OCI-LY1 (cell line): ENCODE data around the gene DLG1.

Experiments
- H2AFZ ChIP-seq: fragments of 200-600 bp; sonication (generic), shearing (Covaris generic); 2 replicates; pipeline ENCODE4 v1.6.0; 2014; ENCODE audit warnings: antibody characterized with exemption, mild to moderate bottlenecking, low read length
- H3F3A ChIP-seq: fragments of 200-600 bp; sonication (generic), shearing (Covaris generic); 2 replicates; pipeline ENCODE4 v1.6.0; 2014; ENCODE audit warnings: mild to moderate bottlenecking, antibody characterized with exemption, low read length, moderate library complexity; ENCODE audit not compliant: insufficient read depth
- H3K27ac ChIP-seq: fragments of 200-600 bp; sonication (generic); 2 replicates; pipeline ENCODE4 v1.5.1; 2014; ENCODE audit warnings: low read length, mixed run types, mild to moderate bottlenecking, low read depth; ENCODE audit not compliant: poor library complexity, severe bottlenecking
- H3K27me3 ChIP-seq: fragments of 200-600 bp; sonication (generic); 2 replicates; pipeline ENCODE4 v1.6.0; 2014; ENCODE audit warnings: antibody characterized with exemption, mild to moderate bottlenecking, low read length, moderate library complexity; ENCODE audit not compliant: insufficient read depth
- H3K36me3 ChIP-seq: fragments of 200-600 bp; sonication (generic); 2 replicates; pipeline ENCODE4 v1.6.1; 2014; ENCODE audit warnings: mild to moderate bottlenecking, antibody characterized with exemption, low read length, moderate library complexity, mixed read lengths; ENCODE audit not compliant: insufficient read depth
- H3K4me1 ChIP-seq: fragments of 200-600 bp; sonication (generic); 2 replicates; pipeline ENCODE4 v1.5.1; 2014; ENCODE audit warnings: mild to moderate bottlenecking, low read length, moderate library complexity; ENCODE audit not compliant: insufficient read depth, severe bottlenecking
- H3K4me2 ChIP-seq: fragments of 200-600 bp; sonication (generic), shearing (Covaris generic); 2 replicates; pipeline ENCODE4 v1.6.1; 2014; ENCODE audit warnings: low read length
- H3K4me3 ChIP-seq: fragments of 200-600 bp; sonication (generic); 2 replicates; pipeline ENCODE4 v1.5.1; 2014; ENCODE audit warnings: low read length, low read depth, mild to moderate bottlenecking, mixed read lengths; ENCODE audit not compliant: poor library complexity, severe bottlenecking
- H3K79me2 ChIP-seq: fragments of 200-600 bp; shearing (Covaris generic); 2 replicates; pipeline ENCODE4 v1.6.1; 2016; ENCODE audit warnings: mixed run types, low read length, mixed read lengths; ENCODE audit not compliant: insufficient read depth
- H3K9ac ChIP-seq: fragments of 200-600 bp; sonication (generic), shearing (Covaris generic); 2 replicates; pipeline ENCODE4 v1.6.1; 2014; ENCODE audit warnings: mild to moderate bottlenecking, low read length, mixed read lengths
- H3K9me2 ChIP-seq: fragments of 200-600 bp; sonication (generic), shearing (Covaris generic); 2 replicates; pipeline ENCODE4 v1.6.1; 2014; ENCODE audit warnings: low read depth, mild to moderate bottlenecking, low read length, mixed read lengths
- H3K9me3 ChIP-seq: fragments of 200-600 bp; shearing (Covaris generic); 2 replicates; pipeline ENCODE4 v1.6.1; 2014; ENCODE audit warnings: low read length, mixed read lengths
- H4K20me1 ChIP-seq: fragments of 200-600 bp; sonication (generic), shearing (Covaris generic); 2 replicates; pipeline ENCODE4 v1.6.0; 2016; ENCODE audit warnings: mild to moderate bottlenecking, low read length; ENCODE audit not compliant: insufficient read depth
- CTCF ChIP-seq: fragments of 200-600 bp; sonication (generic), shearing (Covaris generic); IDR thresholded peaks from 2 replicates; pipeline ENCODE4 v1.5.1; 2017; ENCODE audit warnings: mild to moderate bottlenecking, antibody characterized with exemption, low read length, moderate library complexity, mixed read lengths
- EZH2 ChIP-seq: fragments of 200-600 bp; sonication (generic), shearing (Covaris generic); IDR thresholded peaks from 2 replicates; pipeline ENCODE4 v1.8.0; 2017; ENCODE audit warnings: borderline replicate concordance, mixed run types, mild to moderate bottlenecking, antibody characterized with exemption, low read length, moderate library complexity, mixed read lengths

Gene DLG1

DNA sequence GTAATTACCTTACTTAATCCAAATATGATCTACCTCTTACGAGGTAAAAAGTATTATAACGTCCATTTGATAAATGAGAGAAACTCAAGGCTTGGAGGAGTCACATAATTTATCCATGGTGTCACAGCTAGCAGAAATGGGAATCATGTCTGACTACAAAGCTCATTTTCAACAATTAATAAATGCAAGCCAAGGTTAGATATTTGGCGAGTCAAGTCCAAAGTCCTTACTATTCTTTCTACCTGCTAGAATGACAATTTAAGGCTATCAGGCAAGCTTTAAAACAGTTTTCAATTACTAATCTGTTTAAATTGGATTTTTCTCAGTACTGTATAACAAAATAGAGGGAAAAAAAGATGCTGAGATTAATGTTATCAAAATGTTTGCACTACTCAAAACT is 68.6 kb downstream of the DLG1 start:
- peaks cover 14% of the 10 kb centered on the region for H3K36me3 ChIP-seq
- no peaks in the 10 kb centered on the region for H3K27me3 ChIP-seq
- H3K4me3 ChIP-seq, result no peak overlapping the region
- H3K9ac ChIP-seq, result no peak overlapping the region
- no peaks in the 10 kb centered on the region for H3K9me2 ChIP-seq
- no peaks in the 10 kb centered on the region for H4K20me1 ChIP-seq
- no peak overlapping the region for H2AFZ ChIP-seq
- H3K4me2 ChIP-seq, result no peak overlapping the region
- H3K9me3 ChIP-seq, result no peaks in the 10 kb centered on the region
- no peak overlapping the region for H3K27ac ChIP-seq
- TF ChIP-seq EZH2 (no peak), CTCF (no peak)
- H3K79me2 ChIP-seq, result peaks cover 81% of the 10 kb centered on the region
- peaks cover 19% of the 10 kb centered on the region for H3K4me1 ChIP-seq
- 0 out of 2 replicates have a peak, but pooled peaks cover 3% of the 10 kb centered on the region for H3F3A ChIP-seq

DNA sequence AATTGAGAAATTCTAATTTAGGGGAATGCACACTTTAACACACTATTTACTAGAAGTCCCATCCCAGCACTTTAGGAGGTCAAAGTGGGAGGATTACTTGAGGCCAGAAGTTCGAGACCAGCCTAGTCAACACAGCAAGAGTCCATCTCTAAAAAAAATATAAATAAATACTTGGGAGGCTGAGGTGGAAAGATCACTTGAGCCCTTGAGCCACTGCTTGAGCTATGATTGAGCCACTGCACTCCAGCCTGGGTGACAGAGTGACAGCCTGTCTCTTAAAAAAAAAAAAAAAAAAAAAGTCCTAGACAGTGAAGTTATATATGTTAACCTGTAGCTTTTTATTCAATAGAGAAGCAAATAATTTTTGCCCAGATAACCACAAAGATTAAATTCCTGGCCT is 69.2 kb downstream of the DLG1 start:
- no peaks in the 10 kb centered on the region for H3K9me2 ChIP-seq
- peaks cover 19% of the 10 kb centered on the region for H3K4me1 ChIP-seq
- H4K20me1 ChIP-seq, result no peaks in the 10 kb centered on the region
- H3K4me2 ChIP-seq, result no peak overlapping the region
- H3K79me2 ChIP-seq, result peaks cover 76% of the 10 kb centered on the region
- 0 out of 2 replicates have a peak, but pooled peaks cover 3% of the 10 kb centered on the region for H3F3A ChIP-seq
- no peak for TF ChIP-seq CTCF
- TF ChIP-seq EZH2, result no peak
- H2AFZ ChIP-seq, result no peak overlapping the region
- no peak overlapping the region for H3K9ac ChIP-seq
- H3K27me3 ChIP-seq, result no peaks in the 10 kb centered on the region
- no peak overlapping the region for H3K4me3 ChIP-seq
- H3K27ac ChIP-seq, result no peak overlapping the region
- peaks cover 10% of the 10 kb centered on the region for H3K36me3 ChIP-seq
- no peaks in the 10 kb centered on the region for H3K9me3 ChIP-seq

DNA sequence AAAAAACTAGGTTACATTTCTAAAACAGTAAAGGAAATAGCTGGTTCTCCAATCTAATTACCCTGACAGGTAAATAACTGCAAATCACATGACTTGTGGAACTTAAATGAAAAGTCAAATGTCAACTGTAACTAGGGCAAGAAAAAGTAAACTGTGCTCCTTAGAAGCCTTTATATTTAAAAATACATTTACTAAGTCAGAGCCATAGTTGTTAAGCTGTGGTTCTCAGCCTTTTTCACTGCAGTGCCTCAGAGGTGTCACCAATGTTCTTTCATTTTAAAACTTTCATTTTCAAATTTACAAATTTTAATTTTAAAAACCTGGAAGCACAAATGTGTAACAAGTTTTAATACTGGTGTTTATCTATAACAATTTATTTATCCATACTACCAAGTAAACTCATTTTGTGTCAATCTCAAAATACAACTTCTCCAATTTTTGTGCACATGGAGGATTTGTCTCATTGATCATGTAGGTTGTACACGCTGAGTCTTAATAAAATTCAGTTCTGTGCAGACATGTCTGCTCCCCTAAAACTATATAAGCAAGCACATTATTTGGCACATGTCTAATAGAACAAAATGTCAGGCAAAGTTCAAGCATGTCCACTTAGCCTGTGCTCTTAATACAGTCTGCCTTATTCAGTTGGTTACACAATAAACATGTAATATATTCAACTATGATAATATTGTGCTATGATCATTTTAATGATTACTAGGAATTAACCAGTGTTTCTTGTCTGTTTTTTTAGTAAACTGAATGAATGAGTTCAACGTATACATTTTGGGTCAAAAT is 70.4 kb downstream of the DLG1 start:
- no peak overlapping the region for H2AFZ ChIP-seq
- no peak overlapping the region for H3K4me3 ChIP-seq
- TF ChIP-seq EZH2 (no peak), CTCF (no peak)
- H3K36me3 ChIP-seq, result peaks cover 5% of the 10 kb centered on the region
- H3K4me1 ChIP-seq, result peaks cover 19% of the 10 kb centered on the region
- no peaks in the 10 kb centered on the region for H4K20me1 ChIP-seq
- H3K27me3 ChIP-seq, result no peaks in the 10 kb centered on the region
- H3K9ac ChIP-seq, result no peak overlapping the region
- H3K9me2 ChIP-seq, result no peaks in the 10 kb centered on the region
- H3F3A ChIP-seq, result 0 out of 2 replicates have a peak, but pooled peaks cover 3% of the 10 kb centered on the region
- no peak overlapping the region for H3K27ac ChIP-seq
- no peak overlapping the region for H3K4me2 ChIP-seq
- no peaks in the 10 kb centered on the region for H3K9me3 ChIP-seq
- peaks cover 76% of the 10 kb centered on the region for H3K79me2 ChIP-seq
